M059J (cell line): ENCODE data around the gene COX10. TPM values are rescaled to one million over a fixed set of nuclear protein-coding genes. Genes with fewer than 3 reads are reported as not detected.
"Not testable (repeated sequence)": the region's sequence is repeated elsewhere in the genome, so short reads cannot be mapped to it uniquely, and the experiment has no call there.

Source experiments
- DNase-seq: peaks from one replicate; pipeline ENCODE4 v3.0.0-alpha.2; 2012; ENCODE audit warnings: low read depth
- total RNA-seq: library from RNA; depleted of rRNA; stranded (reverse); fragments of >200 nt; shearing (Covaris generic); gene quantifications from 2 replicates; pipeline ENCODE4 v1.2.3, GENCODE V29; 2014; rRNA removed

Gene COX10
- 18.3 and 28.6 TPM in 2 replicates for total RNA-seq

DNA sequence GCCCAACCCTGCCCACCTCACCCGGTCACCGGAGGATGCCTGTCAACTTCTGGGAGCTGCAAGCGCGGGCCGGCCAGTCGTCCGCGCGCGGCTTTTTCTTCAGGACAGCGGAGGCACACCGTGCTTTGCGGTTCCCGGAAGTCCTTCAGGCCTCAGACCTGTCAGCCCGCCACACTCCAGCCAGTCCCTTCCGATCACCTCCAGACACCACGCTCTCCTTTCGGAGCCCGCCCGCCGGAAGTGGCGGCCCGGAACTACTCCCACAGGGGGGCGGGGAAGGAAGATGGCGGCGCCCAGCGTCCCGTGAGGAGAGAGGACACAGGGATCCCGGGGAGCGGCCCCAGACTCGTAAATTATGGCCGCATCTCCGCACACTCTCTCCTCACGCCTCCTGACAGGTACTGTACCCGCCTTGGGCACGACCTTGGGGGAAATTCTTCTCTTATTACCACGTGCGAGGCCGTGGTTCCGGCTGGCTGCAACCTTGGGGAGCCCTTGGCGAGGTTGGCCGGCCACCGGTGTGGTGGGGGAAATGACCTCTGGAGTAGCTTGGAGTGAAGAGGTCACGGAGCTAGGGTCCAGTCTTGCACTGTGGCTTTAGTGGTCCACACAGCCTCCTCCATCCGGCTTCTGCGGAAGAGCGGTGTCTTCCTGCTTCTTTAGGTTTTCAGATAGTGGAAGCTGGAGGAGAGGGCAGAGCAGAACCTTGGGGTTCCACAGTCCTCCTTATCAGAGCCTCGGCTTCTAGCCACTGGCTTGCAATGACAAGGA lies at the start of gene COX10:
TSS of gene COX10 (plus strand) at position 254 of the 771 bp plus-strand sequence. CDS start at position 356, 102 bp downstream.
- peak; percentile 88 for DNase-seq

DNA sequence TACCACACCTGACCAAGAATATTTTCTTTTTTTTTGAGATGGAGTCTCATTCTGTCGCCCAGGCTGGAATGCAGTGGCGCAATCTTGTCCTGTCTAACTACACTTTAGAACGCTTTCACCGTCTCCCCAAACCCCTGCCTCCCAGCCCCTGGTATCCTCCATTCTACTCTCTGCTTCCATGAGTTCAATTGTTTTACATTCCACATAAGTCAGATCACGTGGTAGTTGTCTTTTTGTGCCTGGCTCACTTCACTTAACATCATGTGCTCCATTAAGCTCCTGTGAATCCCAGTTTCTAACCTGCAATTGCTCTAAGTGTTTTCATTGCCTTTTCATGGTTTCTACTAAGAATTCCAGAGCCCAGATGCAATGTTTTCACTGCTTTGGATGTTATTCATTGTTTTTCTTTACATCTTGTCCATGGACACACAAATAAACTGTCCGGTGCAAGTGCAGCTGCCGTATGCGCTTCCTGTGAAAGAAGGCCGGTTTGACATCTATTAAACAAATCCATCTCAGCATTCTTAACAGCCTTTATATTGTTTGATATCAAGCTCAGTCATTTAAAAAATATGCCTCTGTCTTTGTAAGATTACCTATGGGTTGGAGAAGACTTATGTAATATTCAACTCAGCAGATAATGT lies 47.5 kb upstream of the COX10 start:
- DNase-seq: not testable (repeated sequence)

DNA sequence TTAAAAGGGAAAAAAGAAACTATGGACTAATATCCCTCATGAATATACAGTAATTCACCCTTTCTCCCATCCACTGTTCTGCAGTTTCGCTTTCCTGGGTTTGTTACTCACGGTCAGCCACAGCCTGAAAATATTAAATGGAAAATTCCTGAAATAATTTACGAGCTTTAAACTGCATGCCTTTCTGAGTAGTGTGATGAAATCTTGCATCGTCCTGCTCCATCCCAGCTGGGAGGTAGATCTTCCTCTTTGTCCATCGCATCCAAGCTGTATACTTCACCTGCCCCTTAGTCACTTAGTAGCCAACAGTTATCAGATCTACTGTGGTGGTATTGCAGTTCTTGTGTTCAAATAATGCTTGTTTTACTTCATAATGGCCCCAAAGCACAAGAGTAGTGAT lies 39.5 kb upstream of the COX10 start:
- not testable (repeated sequence) for DNase-seq

DNA sequence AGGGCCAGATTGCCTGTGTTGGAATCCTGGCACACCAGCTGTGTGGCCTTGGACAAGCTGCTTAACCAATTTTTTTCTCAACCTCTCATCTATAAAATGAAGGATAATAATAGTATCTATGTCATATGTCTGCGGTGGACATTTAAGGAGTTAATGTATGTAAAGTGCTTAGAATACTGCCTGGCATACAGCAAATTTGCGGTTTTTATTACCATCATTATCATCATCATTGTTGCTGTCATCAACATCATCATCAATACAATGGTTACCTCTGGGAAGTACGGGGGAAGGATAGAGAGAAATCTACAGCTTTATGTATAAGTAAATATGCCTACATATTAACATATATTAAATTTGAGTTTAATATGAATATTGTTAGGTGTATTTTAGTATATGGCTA lies 37.1 kb upstream of the COX10 start:
- no peak for DNase-seq

DNA sequence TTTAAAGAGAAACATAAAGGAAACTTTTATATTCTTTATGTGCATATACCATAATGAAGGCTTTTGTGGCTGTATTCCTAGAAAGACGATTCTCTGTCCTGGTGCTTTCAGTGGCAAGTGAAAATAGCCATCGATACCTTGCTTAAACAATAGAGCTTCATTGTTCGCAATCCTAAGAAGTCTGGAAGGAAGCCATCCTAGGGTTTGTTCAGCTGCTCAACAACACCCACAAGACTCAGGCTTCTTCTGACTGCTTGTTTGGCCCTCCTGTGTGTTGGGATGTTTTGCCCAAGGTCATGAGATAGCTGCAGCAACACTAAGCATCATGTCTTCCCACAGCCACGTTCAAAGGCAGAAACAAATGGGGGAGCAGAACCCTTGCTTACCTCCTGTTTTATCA lies 36.1 kb upstream of the COX10 start:
- DNase-seq: no peak

DNA sequence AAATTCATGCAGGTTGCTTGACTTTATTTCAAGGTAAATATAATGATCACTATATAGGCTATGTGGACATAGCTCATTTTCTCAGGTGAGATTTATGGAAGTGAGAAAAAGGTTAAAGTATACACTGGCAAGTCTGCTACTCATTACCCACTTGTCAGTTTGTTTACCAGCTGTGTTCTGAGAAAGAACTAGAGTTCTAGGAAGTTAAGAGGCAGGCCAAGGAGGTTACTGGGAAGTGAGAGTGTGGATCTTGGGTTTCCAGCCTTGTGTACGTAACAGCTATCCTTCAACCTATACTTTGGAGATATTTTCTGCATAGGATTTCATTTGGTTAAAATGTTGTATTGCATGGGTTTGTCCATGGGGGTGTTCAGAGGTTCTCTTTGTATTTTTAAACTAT lies 31.9 kb upstream of the COX10 start:
- DNase-seq: no peak

DNA sequence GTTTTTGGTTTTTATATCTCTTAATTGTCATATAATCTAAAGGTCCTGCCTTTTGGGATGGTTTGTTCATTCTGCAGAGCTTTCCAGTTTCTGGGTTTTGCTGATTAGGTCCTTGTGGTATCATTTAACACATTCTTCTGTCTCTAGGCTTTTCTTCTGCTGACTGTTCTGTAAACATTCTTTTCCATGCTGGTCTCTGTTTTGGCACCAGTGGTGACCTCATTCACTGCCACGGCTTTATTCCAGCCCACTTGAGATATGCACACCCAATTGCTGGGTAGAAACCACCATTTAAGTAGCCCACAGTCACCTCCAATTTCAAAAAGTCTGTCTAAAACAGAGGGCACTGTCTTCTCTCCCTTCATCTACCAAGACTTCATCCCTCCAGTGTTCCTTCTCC lies 31.1 kb upstream of the COX10 start:
- DNase-seq: peak; percentile 70

DNA sequence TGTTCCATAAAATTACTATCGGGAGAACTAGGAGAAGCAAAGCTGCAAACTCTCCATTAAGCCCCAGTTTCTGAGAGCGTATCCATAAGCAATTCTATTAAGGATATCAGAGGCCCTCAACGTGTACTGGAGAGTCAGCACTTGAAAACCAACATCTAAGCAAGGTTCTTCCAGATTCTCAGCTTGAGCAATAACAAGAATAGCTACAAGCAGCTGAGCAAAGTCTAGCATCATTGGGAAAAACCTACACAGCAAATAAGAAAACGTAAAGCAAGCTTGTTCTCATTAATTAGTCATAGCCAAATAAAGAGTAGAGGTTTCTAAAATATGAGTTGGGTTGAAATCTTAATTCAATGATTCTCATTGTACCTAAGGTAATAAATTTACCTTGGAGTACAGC lies 26.9 kb upstream of the COX10 start:
- DNase-seq: no peak

DNA sequence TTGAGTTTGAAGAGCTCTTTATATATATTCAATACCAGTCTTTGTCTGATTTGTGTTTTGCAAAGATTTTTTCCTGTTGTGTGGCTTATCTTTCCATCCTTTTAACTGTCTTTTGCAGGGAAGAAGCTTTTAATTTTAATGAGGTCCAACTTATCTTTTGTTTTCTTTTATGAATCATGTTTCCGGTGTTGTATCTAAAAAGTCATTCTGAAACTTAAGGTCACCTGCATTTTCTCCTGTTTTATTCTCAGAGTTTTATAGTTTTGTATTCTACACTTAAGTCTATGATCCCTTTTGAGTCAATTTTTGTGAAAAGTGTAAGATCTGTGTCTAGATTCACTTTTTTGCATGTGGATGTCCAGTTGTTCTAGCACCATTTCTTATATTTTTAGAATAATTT lies 24.6 kb upstream of the COX10 start:
- DNase-seq: no peak

DNA sequence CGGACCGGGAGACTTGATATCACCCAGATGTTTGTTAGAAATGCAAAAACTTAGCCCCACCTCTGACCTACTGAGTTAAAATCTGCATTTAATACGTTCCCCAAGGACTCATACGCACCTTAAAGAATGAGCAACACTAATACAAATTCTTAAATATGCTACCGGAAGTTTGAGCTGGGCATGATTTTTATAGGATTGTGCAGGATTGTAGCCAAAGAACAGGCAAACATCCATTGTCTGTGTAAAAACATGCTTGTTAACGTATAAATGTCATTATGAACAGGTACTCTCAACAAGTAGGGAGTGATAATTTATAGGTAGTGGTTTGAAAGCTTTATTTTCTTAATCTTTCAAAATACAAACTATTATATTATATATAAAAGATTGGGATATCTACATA lies 22.3 kb upstream of the COX10 start:
- DNase-seq: no peak

DNA sequence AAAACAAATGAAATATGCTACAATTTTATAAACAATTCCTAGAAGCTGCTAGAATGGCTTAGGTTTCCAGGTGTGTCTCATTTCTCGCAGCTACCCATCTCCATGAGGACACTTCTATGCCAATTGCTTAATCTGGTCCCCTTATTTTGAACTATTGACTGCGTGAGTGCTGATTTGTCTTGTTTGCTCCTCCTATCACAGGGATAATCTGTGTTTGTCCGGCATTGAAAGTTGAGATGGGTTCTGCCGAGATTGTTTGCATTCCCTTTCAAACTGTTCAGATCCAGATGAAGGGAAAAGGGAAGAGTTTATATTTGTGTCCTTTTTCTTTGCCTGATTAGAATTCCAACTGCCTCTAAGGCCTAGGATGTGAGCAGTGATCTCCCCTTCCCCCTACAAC lies 21.7 kb upstream of the COX10 start:
- DNase-seq: no peak

DNA sequence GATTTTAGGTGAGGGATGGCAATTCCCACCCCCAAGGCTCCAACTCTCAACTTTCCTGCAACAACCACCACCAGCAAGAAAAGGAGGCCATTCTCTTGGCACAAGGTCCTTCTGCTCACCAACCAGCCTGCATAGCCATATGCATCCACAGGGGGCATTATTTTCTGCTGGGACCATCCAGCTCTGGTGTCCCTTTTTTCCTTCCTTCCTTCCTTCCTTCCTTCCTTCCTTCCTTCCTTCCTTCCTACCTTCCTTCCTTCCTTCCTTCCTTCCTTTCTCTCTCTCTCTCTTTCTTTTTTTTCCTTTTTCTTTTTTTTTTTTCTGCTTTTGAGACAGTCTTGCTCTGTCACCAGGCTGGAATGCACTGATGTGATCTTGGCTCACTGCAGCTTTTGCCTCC lies 21.1 kb upstream of the COX10 start:
- DNase-seq: no peak

DNA sequence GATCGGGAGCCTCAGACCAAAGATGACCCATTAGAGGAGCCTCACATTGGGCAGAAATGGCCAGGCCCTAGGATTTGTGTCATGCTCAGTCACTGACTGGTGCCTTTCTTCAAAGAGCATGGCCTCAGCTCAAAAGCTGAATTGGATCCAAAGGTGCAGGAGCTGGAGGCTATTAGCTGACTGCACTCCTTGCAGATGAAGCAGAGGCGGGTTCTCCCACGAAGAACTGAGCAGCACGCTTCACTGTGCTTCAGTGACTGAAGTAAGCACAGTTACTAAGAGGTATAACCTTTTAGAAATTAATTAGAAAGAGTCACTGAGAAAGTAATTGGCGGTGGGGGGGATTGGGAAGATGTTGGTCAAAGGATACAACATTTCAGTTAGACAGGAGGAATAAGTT lies 18.7 kb upstream of the COX10 start:
- DNase-seq: no peak

DNA sequence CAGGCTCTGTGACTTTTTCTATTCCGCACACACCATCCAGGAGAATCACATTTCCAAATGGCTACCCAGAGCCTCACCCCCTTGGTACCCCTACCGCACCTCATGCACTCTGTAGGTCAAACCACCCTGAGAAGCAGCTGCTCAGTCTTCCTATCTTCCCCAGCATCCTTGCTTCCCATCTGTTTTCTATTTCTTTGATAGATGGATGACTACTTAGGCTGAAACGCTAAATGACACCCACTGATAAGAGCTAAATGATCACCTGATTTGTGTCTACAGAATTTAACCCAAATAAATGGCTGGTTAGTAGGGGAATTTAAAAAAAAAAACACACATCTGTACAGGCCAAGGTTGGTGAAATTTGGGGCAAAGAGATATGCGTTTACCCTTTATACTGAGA lies 17.6 kb upstream of the COX10 start:
- DNase-seq: no peak

DNA sequence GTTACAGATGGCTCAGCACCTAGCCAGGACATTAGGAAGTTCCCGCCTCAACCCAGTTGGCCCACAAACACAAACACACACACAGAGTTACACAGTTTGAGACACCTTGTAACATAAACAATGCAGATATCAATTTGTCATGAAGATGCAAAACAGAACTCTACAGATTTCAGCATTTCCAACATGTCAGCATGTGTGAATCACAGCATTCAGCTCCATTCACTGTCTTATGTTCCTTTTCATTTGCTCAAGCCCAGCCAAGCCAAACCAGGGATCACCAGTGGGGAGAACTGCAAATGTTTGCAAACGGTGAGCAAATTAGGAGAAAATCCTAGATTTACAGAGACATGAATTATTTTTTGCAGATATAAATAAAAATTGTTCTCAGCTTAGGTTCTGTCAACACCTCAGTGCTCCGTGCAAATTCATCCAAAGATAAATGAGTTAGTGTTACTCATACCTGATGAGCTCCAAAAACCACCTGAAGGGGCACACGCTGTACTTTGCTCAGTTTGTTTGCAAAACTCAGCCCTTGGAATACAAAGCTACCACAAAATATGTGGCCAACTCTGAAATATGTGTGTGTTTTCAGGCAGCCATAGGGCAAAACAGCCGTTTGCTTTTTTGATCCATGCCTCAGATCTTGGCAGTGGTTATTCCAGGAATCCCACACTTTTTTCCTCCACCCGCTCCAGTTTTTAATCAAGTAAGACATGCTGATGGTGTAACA lies 16.3 kb upstream of the COX10 start:
- DNase-seq: no peak

DNA sequence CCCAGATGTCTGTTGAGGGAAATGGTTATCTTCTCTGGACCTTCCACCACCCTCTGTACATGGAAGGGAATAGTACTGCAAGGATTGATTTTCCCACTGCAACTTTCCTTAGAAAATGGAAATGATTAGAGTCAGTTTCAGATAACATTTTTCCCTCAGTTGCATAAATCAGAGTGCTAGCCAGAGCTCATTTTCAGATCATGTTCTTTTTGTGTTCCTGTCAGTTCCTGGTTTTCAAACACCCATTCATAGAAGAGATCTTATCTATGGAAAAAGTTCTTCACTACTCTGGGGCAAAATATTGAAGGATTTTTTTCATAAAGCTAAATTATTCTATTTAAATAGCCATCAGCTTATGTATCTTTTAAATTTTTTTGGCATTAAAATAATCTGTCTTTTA lies 11.7 kb upstream of the COX10 start:
- DNase-seq: no peak

DNA sequence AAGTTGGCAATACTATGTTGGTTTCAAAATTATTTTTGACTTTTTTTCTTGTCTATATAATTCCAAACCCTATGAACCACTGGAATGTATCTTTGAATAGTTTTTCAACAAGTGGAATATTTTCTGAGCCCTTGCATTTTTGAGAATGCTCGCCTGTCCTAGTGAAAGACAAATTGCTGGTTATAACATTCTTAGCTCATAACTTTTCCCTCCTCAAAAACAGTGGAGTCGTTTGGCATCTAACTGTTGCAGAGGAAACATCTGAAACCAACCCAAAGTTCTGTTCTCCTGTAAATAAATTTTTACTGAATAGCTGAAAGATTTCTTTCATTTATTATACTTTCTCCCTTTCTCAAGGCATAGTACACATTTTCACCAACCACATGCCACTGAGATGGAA lies 11.3 kb upstream of the COX10 start:
- no peak for DNase-seq

DNA sequence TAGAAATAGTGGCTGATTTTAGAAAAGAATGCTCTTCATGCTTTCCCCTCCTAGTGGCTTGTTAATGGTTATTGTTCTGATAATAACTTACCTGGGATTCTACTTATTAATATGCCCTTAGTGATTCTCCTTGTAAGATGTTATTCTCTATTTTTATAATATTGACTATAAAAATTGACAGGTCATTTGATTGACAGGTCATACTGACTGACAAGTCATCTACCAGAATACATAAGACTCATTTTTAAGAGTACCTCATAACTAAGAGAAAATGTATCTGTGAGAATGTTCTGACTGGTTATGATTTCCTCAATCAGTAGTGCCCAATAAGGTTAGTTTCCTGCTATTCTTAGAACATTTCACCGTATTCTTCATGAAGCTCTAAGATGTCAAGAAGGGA lies 8.6 kb upstream of the COX10 start:
- DNase-seq: no peak

DNA sequence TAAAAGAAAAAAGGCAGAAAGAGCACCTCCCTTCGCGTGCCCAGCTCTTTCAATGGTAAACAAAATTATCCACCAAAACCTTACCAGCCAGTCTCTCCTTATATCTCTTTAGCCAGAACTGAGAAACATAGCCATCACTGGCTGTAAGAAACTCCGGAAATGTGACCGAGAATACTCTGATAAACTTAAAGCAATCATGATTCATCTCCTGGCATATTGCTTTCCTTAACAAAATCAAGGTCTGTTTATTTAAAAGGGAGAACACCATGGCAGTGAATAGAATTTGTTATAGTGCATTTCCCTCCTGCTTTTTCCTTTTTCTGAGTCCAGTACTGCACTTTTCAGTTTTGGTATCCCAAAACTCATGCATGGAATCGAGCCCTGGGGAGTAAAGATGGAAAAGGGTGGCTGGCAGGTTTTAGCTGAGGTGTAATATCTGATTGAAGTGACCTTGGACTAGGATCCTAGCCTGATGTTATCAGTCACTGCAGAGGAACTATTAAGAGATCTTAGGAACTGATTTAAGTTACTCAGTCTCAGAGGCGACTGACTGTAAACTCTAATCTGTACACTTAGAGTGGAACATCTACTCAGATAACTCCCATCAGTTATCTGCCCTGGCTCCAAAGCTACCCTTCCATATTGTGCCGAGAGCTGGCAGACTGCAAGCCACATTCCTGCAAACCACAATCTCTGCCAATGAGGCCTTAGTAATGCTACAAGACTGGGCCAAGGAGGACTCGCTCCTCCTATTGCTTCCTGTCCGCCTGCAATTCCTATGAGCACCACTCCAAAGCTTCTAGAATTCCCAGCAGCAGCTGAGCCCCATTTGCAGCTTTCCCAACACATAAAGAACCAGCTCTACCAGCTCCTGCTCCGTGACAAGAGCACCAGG lies 7.4 kb upstream of the COX10 start:
- DNase-seq: peak; percentile 92

DNA sequence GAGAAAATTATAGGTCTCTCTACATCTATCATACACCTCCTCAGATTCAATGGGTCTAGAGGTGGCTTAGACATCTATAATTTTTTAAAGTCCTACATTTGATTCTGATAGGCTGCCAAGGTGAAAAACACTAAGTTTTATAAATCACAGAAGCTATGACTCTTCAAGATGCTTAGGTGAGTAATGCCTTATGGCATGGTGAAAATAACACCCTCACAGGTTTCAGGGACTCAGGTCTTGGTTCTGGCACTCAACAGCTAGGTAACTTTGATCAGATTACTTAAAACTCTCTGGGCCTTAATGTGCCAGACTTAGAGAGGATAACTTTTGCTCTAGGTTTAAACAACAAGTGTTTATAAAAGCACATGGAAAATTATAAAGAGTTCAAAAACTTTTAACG lies 2.0 kb upstream of the COX10 start:
- DNase-seq: no peak

DNA sequence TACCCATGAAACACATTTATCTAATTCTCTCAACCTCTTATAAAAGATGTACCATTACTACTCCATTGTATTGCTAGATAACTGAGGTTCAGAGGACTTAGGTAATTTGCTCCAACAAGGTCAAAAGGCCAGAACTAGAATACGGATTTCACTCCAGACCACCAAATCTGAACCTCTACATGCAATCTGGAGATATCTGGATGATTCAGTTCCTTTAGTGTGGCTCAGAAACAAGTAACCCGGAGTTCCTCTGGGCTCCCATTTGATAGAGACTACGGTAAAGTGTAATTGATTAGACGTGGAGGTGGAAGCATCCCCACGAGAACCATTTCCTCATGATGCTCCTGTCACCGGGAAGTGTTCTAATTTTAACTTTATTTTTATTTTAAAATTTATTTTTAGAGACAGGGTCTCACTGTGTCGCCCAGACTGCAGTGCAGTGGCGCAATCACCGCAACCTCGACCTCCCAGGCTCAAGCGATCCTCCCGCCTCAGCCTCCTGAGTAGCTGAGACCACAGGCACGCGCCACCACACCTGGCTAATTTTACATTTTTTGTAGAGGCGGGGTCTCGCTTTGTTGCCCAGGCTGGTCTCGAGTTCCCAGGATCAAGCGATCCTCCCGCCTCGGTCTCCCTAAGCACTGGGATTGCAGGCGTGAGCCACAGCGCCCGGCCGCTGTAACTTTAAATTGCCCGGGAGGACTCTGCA lies 608 bp upstream of the COX10 start:
- DNase-seq: no peak
